ENCODE data around the gene ZBTB7A.

The ZBTB7A gene

GRCh38 chr19:4069331-4069959 is 2.7 kb upstream of the ZBTB7A start:
- in situ Hi-C loops (cut with MboI; ENCODE audit: low sequenced_read_pairs) = no loop called here

GRCh38 chr19:4068047-4068966 is 1.6 kb upstream of the ZBTB7A start:
- in situ Hi-C loops (cut with MboI; ENCODE audit: low sequenced_read_pairs) = no loop called here

GRCh38 chr19:4067396-4068046 is 822 bp upstream of the ZBTB7A start:
- in situ Hi-C loops (cut with MboI; ENCODE audit: low sequenced_read_pairs) = no loop called here

- in situ Hi-C loops (cut with MboI; ENCODE audit: low sequenced_read_pairs) = no loop called here
Observed at GRCh38 chr19:4066176-4066606, 508 bp downstream of the ZBTB7A start.

- in situ Hi-C loops (cut with MboI; ENCODE audit: low sequenced_read_pairs) = no loop called here
Observed at GRCh38 chr19:4065430-4066175, 1.1 kb downstream of the ZBTB7A start.

- in situ Hi-C loops (cut with MboI; ENCODE audit: low sequenced_read_pairs) = no loop called here
Observed at GRCh38 chr19:4064496-4065260, 2.0 kb downstream of the ZBTB7A start.

GRCh38 chr19:4064149-4064495 is 2.6 kb downstream of the ZBTB7A start:
- in situ Hi-C loops (cut with MboI; ENCODE audit: low sequenced_read_pairs) = no loop called here

- in situ Hi-C loops (cut with MboI; ENCODE audit: low sequenced_read_pairs) = no loop called here
Observed at GRCh38 chr19:4063369-4064148, 3.1 kb downstream of the ZBTB7A start.

- in situ Hi-C loops (cut with MboI; ENCODE audit: low sequenced_read_pairs) = no loop called here
Observed at GRCh38 chr19:4062419-4063368, 4.0 kb downstream of the ZBTB7A start.

- in situ Hi-C loops (cut with MboI; ENCODE audit: low sequenced_read_pairs) = no loop called here
Observed at GRCh38 chr19:4061683-4062418, 4.8 kb downstream of the ZBTB7A start.

GRCh38 chr19:4061178-4061682 is 5.5 kb downstream of the ZBTB7A start:
- in situ Hi-C loops (cut with MboI; ENCODE audit: low sequenced_read_pairs) = no loop called here

- in situ Hi-C loops (cut with MboI; ENCODE audit: low sequenced_read_pairs) = no loop called here
Observed at GRCh38 chr19:4060621-4061177, 6.0 kb downstream of the ZBTB7A start.

GRCh38 chr19:4059891-4060620 is 6.6 kb downstream of the ZBTB7A start:
- in situ Hi-C loops (cut with MboI; ENCODE audit: low sequenced_read_pairs) = no loop called here

GRCh38 chr19:4059453-4059871 is 7.2 kb downstream of the ZBTB7A start:
- in situ Hi-C loops (cut with MboI; ENCODE audit: low sequenced_read_pairs) = no loop called here

- in situ Hi-C loops (cut with MboI; ENCODE audit: low sequenced_read_pairs) = no loop called here
Observed at GRCh38 chr19:4058693-4059452, 7.8 kb downstream of the ZBTB7A start.
